Measurements from ENCODE around the gene USP21. TPM values are rescaled to one million over a fixed set of nuclear protein-coding genes. Genes with fewer than 3 reads are reported as not detected.
A peak's percentile ranks its signal among the peaks of the same experiment; 100 is the strongest.

Gene USP21
- total and polyA plus RNA-seq, 2 of the 13 experiments (the other 11 are each of a cell fraction or from before 2014, with no cell fraction given), result 10.1 to 33.1 TPM

- no peak; the same call in 1 of the 2 replicates for TF ChIP-seq MLXIP (CRISPR knock-in tag; IDR thresholded peaks at IDR 0.05; ENCODE audit: borderline replicate concordance)
- TF ChIP-seq ZNF512 (CRISPR knock-in tag; IDR thresholded peaks at IDR 0.05), result no peak
- TF ChIP-seq ZNF446 (CRISPR knock-in tag; IDR thresholded peaks at IDR 0.05), result no peak; the same call in 1 of the 2 replicates
- no peak for TF ChIP-seq ZNF850 (CRISPR knock-in tag; conservative IDR thresholded peaks at IDR 0.05)
- peak; percentile 55; the same call in 1 of the 2 replicates for TF ChIP-seq SP5 (CRISPR knock-in tag; IDR thresholded peaks at IDR 0.05; ENCODE audit: borderline replicate concordance, low read depth)
- TF ChIP-seq ELF4 (CRISPR knock-in tag; IDR thresholded peaks at IDR 0.05; ENCODE audit: borderline replicate concordance), result no peak
- peak; percentile 72; the same call in 1 of the 2 replicates for TF ChIP-seq THAP9 (CRISPR knock-in tag; IDR thresholded peaks at IDR 0.05; ENCODE audit: borderline replicate concordance)
- TF ChIP-seq MEF2D (CRISPR knock-in tag; IDR thresholded peaks at IDR 0.05), result 0 out of 2 replicates have a peak, but pooled peaks have one; percentile 50
- no peak for TF ChIP-seq ZFP90 (CRISPR knock-in tag; IDR thresholded peaks at IDR 0.05; ENCODE audit: borderline replicate concordance)
- TF ChIP-seq MIER3 (CRISPR knock-in tag; IDR thresholded peaks at IDR 0.05; ENCODE audit: borderline replicate concordance), result 0 out of 2 replicates have a peak, but pooled peaks have one; percentile 54
- TF ChIP-seq SMAD9 (CRISPR knock-in tag; IDR thresholded peaks at IDR 0.05), result 0 out of 2 replicates have a peak, but pooled peaks have one; percentile 43
- no peak for TF ChIP-seq EZH2 (conservative IDR thresholded peaks at IDR 0.05; ENCODE audit: low read depth, low read length)
- no peak for TF ChIP-seq ZNF660 (CRISPR knock-in tag; IDR thresholded peaks at IDR 0.05; ENCODE audit: borderline replicate concordance, low read depth)
- TF ChIP-seq GATAD2A (CRISPR knock-in tag; IDR thresholded peaks at IDR 0.05), result peak; percentile 63; the same call in 1 of the 2 replicates
- no peak for TF ChIP-seq JDP2 (CRISPR knock-in tag; IDR thresholded peaks at IDR 0.05; ENCODE audit: borderline replicate concordance)
- TF ChIP-seq FOXO4 (CRISPR knock-in tag; conservative IDR thresholded peaks at IDR 0.05), result no peak
- peak; percentile 75; the same call in 1 of the 2 replicates for TF ChIP-seq ZNF235 (CRISPR knock-in tag; IDR thresholded peaks at IDR 0.05; ENCODE audit: borderline replicate concordance)
- TF ChIP-seq ZNF180 (CRISPR knock-in tag; IDR thresholded peaks at IDR 0.05; ENCODE audit: borderline replicate concordance, low read depth), result no peak
- peak; percentile 21; the same call in 1 of the 2 replicates for TF ChIP-seq SMC3 (IDR thresholded peaks at IDR 0.05; ENCODE audit: low read length)
These were observed 18.0 kb downstream of the USP21 start, which contains the start of gene B4GALT3 (continued) for GRCh38 chr1:161177112-161177935.
